CD4-positive, alpha-beta T cell (primary cell): ENCODE results near the gene KIAA2012. TPM values are rescaled to one million over a fixed set of nuclear protein-coding genes. Genes with fewer than 3 reads are reported as not detected.

Experiments used
- ATAC-seq: fragments of 200-7000 bp; cut with Tn5 transposase; one replicate; pipeline ENCODE4 v1.10.0; 2022; ENCODE audit warnings: mild to moderate bottlenecking; ENCODE audit not compliant: poor library complexity
- CTCF ChIA-PET: fragments of 350-600 bp; sonication (Branson Sonifier 250); formaldehyde crosslinking; loops from one replicate; lab custom pipeline; 2021; ENCODE audit warnings: antibody characterized with exemption, inconsistent platforms; lab: Charles Lee
- POLR2A ChIA-PET: fragments of 350-600 bp; sonication (Branson Sonifier 250); formaldehyde crosslinking; loops from one replicate; lab custom pipeline; 2021; ENCODE audit warnings: antibody characterized with exemption, inconsistent platforms; lab: Charles Lee
- DNase-seq, 14 experiments: peaks; one replicate each; pipeline ENCODE4 v3.0.0-alpha.2; 2013 to 2020; ENCODE audit warnings: mixed read lengths in 2 of 14
- H3K27ac ChIP-seq, 2 donors: one replicate each; pipeline versions ENCODE4 v1.5.1 to v1.7.0; 2013; ENCODE audit warnings: low read length in 2 of 2, low read depth in 1 of 2, mild to moderate bottlenecking in 1 of 2
- H3K27me3 ChIP-seq, 2 experiments: 1 replicate in 1 of 2; 2 replicates in 1 of 2; pipeline versions ENCODE4 v1.6.1 to v1.7.0; 2013; ENCODE audit warnings: low read length in 2 of 2, control low read depth in 1 of 2, mild to moderate bottlenecking in 1 of 2, moderate library complexity in 1 of 2; ENCODE audit not compliant: insufficient read depth in 2 of 2, control insufficient read depth in 1 of 2
- H3K36me3 ChIP-seq: one replicate; pipeline ENCODE4 v1.6.1; 2013; ENCODE audit warnings: low read length, control low read depth; ENCODE audit not compliant: insufficient read depth
- H3K4me1 ChIP-seq: one replicate; pipeline ENCODE4 v1.6.1; 2013; ENCODE audit warnings: low read length, control low read depth; ENCODE audit not compliant: insufficient read depth
- H3K4me3 ChIP-seq: one replicate; pipeline ENCODE4 v1.5.1; 2013; ENCODE audit warnings: mild to moderate bottlenecking, low read length, moderate library complexity
- H3K9me3 ChIP-seq, 2 experiments: 1 replicate in 1 of 2; 2 replicates in 1 of 2; pipeline versions ENCODE4 v1.6.1 to v1.7.0; 2013; ENCODE audit warnings: low read length in 2 of 2, mild to moderate bottlenecking in 2 of 2, control low read depth in 1 of 2, moderate library complexity in 1 of 2; ENCODE audit not compliant: control insufficient read depth in 1 of 2, insufficient read depth in 1 of 2
- H3K27ac Mint-ChIP-seq: one replicate; pipeline ENCODE4 v1.8.0; 2020; ENCODE audit warnings: mixed read lengths
- H3K27me3 Mint-ChIP-seq: one replicate; pipeline ENCODE4 v1.8.0; 2021; ENCODE audit warnings: mixed read lengths
- H3K36me3 Mint-ChIP-seq: one replicate; pipeline ENCODE4 v1.8.0; 2021; ENCODE audit warnings: low read depth, mixed read lengths
- H3K4me1 Mint-ChIP-seq: one replicate; pipeline ENCODE4 v1.8.0; 2021; ENCODE audit warnings: low read depth, mixed read lengths
- H3K4me3 Mint-ChIP-seq: one replicate; pipeline ENCODE4 v1.8.0; 2020; ENCODE audit warnings: mild to moderate bottlenecking, mixed read lengths
- H3K9me3 Mint-ChIP-seq: one replicate; pipeline ENCODE4 v1.8.0; 2020; ENCODE audit warnings: mixed read lengths
- CTCF ChIP-seq: fragments of 200-600 bp; IDR thresholded peaks from one replicate; pipeline ENCODE4 v1.8.0; 2022; ENCODE audit warnings: antibody characterized with exemption, mild to moderate bottlenecking
- intact Hi-C, 2 experiments: fragments of 100-400 bp; cut with DNase I in 1 of 2; cut with micrococcal nuclease in 1 of 2; formaldehyde crosslinking; loops; one replicate each; pipeline versions ENCODE4 v1.15.1 to v1.9.0; 2023 to 2025; cut with DNase I, micrococcal nuclease
- total RNA-seq, 174 experiments: library from RNA in 2 of 174; stranded (reverse) in 2 of 174; gene quantifications; one replicate each; pipeline ENCODE4 v1.2.3 and lab custom pipeline; 2021 to 2026

KIAA2012 gene
- total RNA-seq, 2 experiments from 2014 or later: not detected

DNA sequence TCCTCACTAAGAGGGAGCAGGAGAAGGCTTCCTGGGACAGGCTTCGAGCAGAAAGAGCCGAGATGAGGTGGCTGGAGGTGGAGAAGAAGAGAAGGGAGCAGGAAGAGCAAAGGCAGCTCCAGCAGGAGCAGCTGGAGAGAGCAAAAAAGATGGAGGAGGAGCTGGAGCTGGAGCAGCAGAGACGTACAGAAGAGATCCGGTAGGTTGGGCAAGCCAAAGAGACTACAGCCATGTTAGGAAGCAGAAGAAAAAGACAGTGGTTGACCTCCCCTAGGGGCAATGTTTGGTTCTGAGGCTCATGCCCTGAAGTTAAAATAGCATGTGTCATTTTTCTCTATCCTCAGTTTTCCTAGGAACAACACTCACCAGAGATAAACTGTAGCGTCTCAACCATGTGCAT lies 120.2 kb downstream of the KIAA2012 start:
- H3K4me3 Mint-ChIP-seq: no peak overlapping the region
- H3K4me1 Mint-ChIP-seq: no peaks in the 10 kb centered on the region
- no peak overlapping the region for H3K27ac Mint-ChIP-seq
- ChIA-PET CTCF (no interaction called here), POLR2A (no interaction called here)
- peaks cover 16% of the 10 kb centered on the region for H3K27me3 Mint-ChIP-seq
- no peaks in the 10 kb centered on the region for H3K4me1 ChIP-seq
- H3K27ac ChIP-seq: no peak overlapping the region
- TF ChIP-seq CTCF: no peak
- no peaks in the 10 kb centered on the region for H3K27me3 ChIP-seq
- H3K4me3 ChIP-seq: no peak overlapping the region
- ATAC-seq (no peak), DNase-seq (no peak)
- no peaks in the 10 kb centered on the region for H3K9me3 ChIP-seq
- no peaks in the 10 kb centered on the region for H3K36me3 ChIP-seq
- intact Hi-C loops: no loop called here
- no peaks in the 10 kb centered on the region for H3K36me3 Mint-ChIP-seq
- H3K9me3 Mint-ChIP-seq: no peaks in the 10 kb centered on the region

- no peaks in the 10 kb centered on the region for H3K27me3 ChIP-seq
- ATAC-seq (no peak), DNase-seq (no peak)
- Mint-ChIP-seq H3K4me1 (no peaks in the 10 kb centered on the region), H3K27me3 (peaks cover 16% of the 10 kb centered on the region), H3K27ac (no peak overlapping the region), H3K9me3 (no peaks in the 10 kb centered on the region), H3K4me3 (no peak overlapping the region), H3K36me3 (no peaks in the 10 kb centered on the region)
- H3K9me3 ChIP-seq: no peaks in the 10 kb centered on the region
- TF ChIP-seq CTCF: no peak
- no peaks in the 10 kb centered on the region for H3K36me3 ChIP-seq
- intact Hi-C loops: no loop called here
- no peak overlapping the region for H3K27ac ChIP-seq
- H3K4me1 ChIP-seq: no peaks in the 10 kb centered on the region
- no peak overlapping the region for H3K4me3 ChIP-seq
- ChIA-PET POLR2A (no interaction called here), CTCF (no interaction called here)
Measured at GRCh38 chr2:202193881-202194353, 120.9 kb downstream of the KIAA2012 start.

DNA sequence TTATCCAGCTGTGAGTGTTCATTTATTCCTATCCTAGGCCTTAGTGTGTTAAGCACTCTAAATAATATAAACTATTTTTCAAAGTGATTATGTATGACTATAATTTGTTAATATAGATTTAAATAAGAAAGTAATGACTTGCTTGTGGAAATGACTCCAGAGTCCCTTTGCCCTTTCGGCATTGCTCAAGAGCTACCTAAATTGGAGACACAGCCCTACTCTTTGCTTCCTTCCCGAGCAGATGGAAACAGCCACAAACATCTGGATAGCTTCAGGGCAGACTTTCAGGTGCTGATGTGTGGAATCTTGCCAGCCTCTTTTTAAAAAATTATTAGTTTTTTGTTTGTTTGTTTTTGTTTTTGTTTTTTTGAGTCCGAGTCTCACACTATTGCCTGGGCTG lies 121.4 kb downstream of the KIAA2012 start:
- Mint-ChIP-seq H3K4me3 (no peak overlapping the region), H3K36me3 (no peaks in the 10 kb centered on the region), H3K9me3 (no peaks in the 10 kb centered on the region), H3K27ac (no peak overlapping the region), H3K27me3 (peaks cover 16% of the 10 kb centered on the region), H3K4me1 (no peaks in the 10 kb centered on the region)
- Histone ChIP-seq H3K4me3 (no peak overlapping the region), H3K4me1 (no peaks in the 10 kb centered on the region), H3K9me3 (no peaks in the 10 kb centered on the region), H3K27ac (no peak overlapping the region), H3K36me3 (no peaks in the 10 kb centered on the region), H3K27me3 (no peaks in the 10 kb centered on the region)
- ATAC-seq (no peak), DNase-seq (no peak)
- ChIA-PET CTCF (no interaction called here), POLR2A (no interaction called here)
- TF ChIP-seq CTCF: no peak
- intact Hi-C loops: no loop called here
